ENCODE measurements around the gene LYPLA2.
"Not testable (repeated sequence)": the region's sequence is repeated elsewhere in the genome, so short reads cannot be mapped to it uniquely, and the experiment has no call there.

LYPLA2 gene

DNA sequence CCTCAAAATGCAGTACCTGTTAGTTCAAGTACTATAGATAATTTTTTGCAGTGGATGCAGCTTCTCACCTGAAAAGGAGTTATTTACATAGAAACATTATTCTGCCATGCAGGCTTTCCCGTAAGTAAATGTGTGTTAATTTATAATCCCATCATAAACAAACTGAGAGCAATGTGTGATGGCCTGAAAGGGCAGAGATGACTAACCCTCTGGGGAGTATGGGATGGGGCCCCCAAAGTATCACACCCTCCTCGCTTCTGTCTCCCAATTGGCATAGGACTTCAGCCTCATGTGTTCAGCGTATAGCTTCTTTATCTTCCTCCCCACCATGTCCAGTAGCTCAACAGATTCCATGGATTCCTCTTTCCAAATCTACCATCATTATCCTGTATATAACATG, 26.7 kb downstream of the LYPLA2 start:
- no peak overlapping the region for H3K4me3 ChIP-seq (ENCODE audit: low read depth, low read length)
- DNase-seq (ENCODE audit: low read depth, low spot score) = no peak
- CTCF ChIA-PET = interaction anchor here (1.1 to 12.2 kb wide), 3 partner anchors 10 to 99 kb away, joined by 3 to 134 read pairs (median 5); no protein-coding TSS in a partner anchor
- POLR2A ChIA-PET = no interaction called here
- TF ChIP-seq, protein P1, sequence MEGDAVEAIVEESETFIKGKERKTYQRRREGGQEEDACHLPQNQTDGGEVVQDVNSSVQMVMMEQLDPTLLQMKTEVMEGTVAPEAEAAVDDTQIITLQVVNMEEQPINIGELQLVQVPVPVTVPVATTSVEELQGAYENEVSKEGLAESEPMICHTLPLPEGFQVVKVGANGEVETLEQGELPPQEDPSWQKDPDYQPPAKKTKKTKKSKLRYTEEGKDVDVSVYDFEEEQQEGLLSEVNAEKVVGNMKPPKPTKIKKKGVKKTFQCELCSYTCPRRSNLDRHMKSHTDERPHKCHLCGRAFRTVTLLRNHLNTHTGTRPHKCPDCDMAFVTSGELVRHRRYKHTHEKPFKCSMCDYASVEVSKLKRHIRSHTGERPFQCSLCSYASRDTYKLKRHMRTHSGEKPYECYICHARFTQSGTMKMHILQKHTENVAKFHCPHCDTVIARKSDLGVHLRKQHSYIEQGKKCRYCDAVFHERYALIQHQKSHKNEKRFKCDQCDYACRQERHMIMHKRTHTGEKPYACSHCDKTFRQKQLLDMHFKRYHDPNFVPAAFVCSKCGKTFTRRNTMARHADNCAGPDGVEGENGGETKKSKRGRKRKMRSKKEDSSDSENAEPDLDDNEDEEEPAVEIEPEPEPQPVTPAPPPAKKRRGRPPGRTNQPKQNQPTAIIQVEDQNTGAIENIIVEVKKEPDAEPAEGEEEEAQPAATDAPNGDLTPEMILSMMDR (IDR thresholded peaks at IDR 0.05; ENCODE audit: insufficient read depth, low read length, missing control alignments) = no peak

DNA sequence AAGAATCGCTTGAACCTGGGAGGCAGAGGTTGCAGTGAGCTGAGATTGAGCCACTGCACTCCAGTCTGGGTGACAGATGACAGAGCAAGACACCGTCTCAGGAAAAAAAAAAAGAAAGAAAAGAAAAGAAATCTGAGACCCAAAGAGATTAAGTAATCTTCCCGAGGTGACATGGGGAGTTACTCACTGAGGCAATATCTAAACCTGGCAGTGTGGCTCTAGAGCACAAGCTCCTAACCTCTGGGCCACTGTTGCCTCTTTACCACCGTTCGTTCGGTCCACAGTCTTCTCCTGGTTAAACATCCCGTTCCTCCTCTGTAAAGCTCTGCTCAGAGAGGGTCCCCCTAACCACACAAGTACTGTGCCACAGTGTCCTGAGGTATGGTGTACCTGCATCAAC, 32.8 kb downstream of the LYPLA2 start:
- POLR2A ChIA-PET = no interaction called here
- no peak overlapping the region; the same call in 1 of the 2 replicates for H3K4me3 ChIP-seq (ENCODE audit: low read depth, low read length)

DNA sequence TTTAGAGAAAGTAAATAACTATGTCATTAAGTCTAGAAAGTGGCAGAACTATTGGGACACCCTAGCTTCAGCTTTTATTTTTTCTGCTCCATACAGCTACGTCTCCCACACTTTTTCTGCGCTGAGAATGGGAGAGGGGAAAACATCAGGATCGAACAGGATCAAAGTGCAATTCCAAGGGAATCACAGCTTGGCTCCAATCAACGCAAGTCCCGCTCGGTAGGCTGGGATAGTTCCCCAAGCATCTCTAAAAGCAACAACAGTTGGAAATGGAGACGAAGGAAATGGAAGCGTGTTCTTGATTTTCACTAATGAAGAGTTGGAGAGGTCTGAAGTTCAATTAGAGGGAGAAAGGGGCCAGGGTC, 33.7 kb downstream of the LYPLA2 start:
- peak overlapping the region; percentile 97 for H3K4me3 ChIP-seq (ENCODE audit: low read depth, low read length)
- CTCF ChIA-PET = interaction anchor here (0.8 to 12.2 kb wide), 7 partner anchors 11 to 53 kb away, joined by 3 to 134 read pairs (median 4); no protein-coding TSS in a partner anchor
- DNase-seq (ENCODE audit: low read depth, low spot score) = no peak
- TF ChIP-seq, protein P1 (IDR thresholded peaks at IDR 0.05; ENCODE audit: insufficient read depth, low read length, missing control alignments) = no peak
- POLR2A ChIA-PET = interaction anchor here (0.6 to 1.7 kb wide), 2 partner anchors 25 to 92 kb away, joined by 3 to 10 read pairs; partner anchors contain the start of gene GALE

More for the DNA sequence above, 32.8 kb downstream of the LYPLA2 start:
- DNase-seq (ENCODE audit: low read depth, low spot score) = no peak
- TF ChIP-seq, protein P1 (IDR thresholded peaks at IDR 0.05; ENCODE audit: insufficient read depth, low read length, missing control alignments) = no peak
- CTCF ChIA-PET = interaction anchor here (0.8 to 12.2 kb wide), 6 partner anchors 10 to 52 kb away, joined by 3 to 134 read pairs (median 4); no protein-coding TSS in a partner anchor

DNA sequence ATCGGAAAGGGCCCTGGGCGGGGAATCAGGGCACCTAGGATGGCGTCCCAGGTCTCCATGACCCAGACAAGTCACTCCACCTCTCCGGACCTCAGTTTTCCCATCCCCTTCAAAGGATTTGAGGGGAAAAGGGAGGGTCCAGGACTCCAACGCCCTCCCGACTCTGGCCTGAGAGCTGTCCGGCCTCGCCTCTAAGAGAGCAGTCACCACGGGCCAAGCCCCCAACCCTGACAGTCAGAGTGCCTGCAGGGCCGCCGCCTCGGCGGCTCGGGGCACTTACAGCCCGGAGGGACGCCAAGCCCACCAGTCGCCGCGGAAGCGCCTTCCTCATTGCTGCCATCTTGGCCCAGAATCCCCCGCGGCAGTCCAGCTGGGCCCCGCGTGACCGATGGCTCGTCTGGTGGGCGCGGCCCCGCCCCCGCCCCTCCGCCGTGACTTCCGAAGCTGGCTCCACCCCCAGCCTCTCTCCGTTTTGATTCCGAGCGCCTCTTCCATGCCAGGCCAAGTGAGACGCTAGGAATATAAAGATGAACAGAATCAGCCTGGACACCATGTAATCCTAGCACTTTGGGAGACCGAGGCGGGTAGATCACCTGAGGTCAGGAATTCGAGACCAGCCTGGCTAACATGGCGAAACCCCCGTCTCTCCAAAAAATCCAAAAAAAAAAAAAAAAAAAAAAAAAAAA, 34.3 kb downstream of the LYPLA2 start, which contains the start of gene HMGCL:
Gene HMGCL, minus strand, starts transcription at position 354 of the 686 bp plus-strand sequence. Its CDS starts 14 bp downstream, at position 340.
- CTCF ChIA-PET = interaction anchor here (1.3 to 12.2 kb wide), 4 partner anchors 17 to 51 kb away, joined by 3 to 134 read pairs (median 6); no protein-coding TSS in a partner anchor
- POLR2A ChIA-PET = interaction anchor here (0.6 to 1.7 kb wide), 8 partner anchors 9 to 191 kb away, joined by 3 to 10 read pairs (median 4); partner anchors contain the start of gene GALE
- peak; percentile 26 for DNase-seq (ENCODE audit: low read depth, low spot score)
- H3K4me3 ChIP-seq (ENCODE audit: low read depth, low read length) = peak within 1 kb of the TSS; percentile 97
- TF ChIP-seq, protein P1 (IDR thresholded peaks at IDR 0.05; ENCODE audit: insufficient read depth, low read length, missing control alignments) = no peak

DNA sequence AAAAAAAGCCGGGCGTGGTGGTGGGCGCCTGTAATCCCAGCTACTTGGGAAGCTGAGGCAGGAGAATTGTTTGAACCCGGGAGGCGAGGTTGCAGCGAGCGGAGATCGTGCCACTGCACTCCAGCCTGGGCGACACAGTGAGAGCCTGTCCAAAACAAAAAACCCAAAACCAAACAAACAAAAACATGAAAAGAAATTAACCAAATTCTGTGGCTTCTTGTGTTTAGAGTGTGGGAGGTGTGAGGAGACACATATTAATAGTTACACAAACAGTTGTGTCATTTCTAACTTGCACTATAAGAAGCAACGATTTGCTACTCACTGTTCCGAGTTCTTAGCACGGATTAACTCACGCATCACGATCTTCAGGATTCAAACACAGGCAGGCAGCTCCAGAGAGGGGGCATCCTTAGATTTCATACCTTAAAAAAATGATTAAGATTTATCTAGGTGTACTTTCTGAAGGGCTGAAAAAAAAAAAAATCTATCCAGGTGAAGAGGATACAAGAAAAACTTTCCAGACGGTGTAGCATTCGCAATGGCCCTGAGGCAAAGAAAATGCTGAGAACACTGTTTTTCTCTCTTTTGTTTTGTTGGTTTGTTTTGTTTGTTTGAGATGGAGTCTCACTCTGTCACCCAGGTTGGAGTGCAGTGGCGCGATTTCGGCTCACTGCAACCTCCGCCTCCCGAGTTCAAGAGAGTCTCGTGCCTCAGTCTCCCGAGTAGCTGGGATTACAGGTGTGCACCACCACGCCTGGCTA, 35.0 kb downstream of the LYPLA2 start:
- POLR2A ChIA-PET = interaction anchor here (0.6 to 1.7 kb wide), 8 partner anchors 9 to 190 kb away, joined by 3 to 10 read pairs (median 4); partner anchors contain the start of gene GALE
- CTCF ChIA-PET = interaction anchor here (1.3 to 12.2 kb wide), 3 partner anchors 18 to 40 kb away, joined by 3 to 134 read pairs (median 6); no protein-coding TSS in a partner anchor
- H3K4me3 ChIP-seq (ENCODE audit: low read depth, low read length) = peak overlapping the region; percentile 97
- DNase-seq (ENCODE audit: low read depth, low spot score) = no peak
- TF ChIP-seq, protein P1 (IDR thresholded peaks at IDR 0.05; ENCODE audit: insufficient read depth, low read length, missing control alignments) = no peak

DNA sequence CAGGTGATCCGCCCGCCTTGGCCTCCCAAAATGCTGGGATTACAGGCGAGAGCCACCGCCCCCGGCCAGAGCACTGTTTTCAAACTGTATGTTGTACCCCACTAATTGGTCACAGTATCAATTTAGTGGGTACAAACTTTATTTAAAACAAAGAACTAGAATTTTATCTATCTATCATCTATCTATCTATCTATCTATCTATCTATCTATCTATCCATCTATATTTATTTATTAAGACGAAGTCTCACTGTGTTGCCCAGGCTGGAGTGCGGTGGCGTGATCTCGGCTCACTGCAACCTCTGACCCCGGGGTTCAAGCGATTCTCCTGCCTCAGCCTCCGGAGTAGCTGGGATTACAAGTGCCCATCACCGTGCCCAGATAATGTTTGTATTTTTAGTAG, 35.6 kb downstream of the LYPLA2 start:
- DNase-seq (ENCODE audit: low read depth, low spot score); H3K4me3 ChIP-seq (ENCODE audit: low read depth, low read length); POLR2A ChIA-PET: not testable (repeated sequence)
- CTCF ChIA-PET = interaction anchor here (2.7 to 12.2 kb wide), 2 partner anchors 19 to 25 kb away, joined by 6 to 134 read pairs; no protein-coding TSS in a partner anchor

All from AG04449 (cell line).